ENCODE measurements around the gene NPAS2.

The NPAS2 gene

DNA sequence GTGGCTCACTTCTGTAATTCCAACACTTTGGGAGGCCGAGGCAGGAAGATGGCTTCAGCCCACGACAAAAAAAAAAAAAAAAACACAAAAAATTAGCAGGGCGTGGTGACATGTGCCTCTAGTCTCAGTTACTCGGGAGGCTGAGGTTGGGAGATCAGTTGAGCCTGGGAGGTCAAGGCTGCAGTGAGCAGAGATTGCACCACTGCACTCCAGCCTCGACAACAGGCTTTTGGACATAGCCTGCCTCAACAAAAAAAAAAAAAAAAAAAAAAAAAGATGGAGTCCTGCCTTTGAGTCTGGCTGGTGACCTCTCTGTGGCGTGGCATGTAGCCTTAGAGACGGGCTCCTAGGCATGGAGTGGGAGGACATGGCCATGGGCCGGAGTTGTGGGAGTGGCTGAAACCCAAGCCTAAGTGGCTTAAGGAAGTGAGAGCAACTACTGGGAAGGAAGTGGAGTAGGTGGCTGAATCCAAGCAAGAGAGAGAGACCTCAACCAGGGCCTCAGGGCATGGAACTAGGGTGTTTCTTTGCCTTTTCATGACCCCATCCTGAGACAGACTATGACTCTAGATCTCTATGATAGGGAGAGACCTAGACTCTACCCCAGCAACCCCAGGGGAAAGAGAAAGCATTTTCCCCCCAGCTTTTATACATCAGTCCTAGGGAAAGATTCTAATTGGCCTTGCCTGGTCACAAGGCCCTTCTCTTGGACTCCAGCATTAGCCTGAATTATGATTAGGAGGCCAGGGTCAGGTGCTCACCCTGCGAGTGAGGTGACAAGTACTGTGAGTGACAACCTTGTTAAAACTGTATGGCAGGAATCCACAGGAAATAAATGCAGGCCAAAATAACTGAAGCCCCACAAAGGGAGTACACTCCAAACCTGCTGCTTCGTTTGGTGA lies 34.2 kb downstream of the NPAS2 start:
- DNase-seq: no peak

GRCh38 chr2:100855084-100855483 lies 35.1 kb downstream of the NPAS2 start:
- no peak for DNase-seq

GRCh38 chr2:100855606-100856005 lies 35.7 kb downstream of the NPAS2 start:
- DNase-seq: no peak

- no peak for DNase-seq
Observed at GRCh38 chr2:100856732-100857131, 36.8 kb downstream of the NPAS2 start.

DNA sequence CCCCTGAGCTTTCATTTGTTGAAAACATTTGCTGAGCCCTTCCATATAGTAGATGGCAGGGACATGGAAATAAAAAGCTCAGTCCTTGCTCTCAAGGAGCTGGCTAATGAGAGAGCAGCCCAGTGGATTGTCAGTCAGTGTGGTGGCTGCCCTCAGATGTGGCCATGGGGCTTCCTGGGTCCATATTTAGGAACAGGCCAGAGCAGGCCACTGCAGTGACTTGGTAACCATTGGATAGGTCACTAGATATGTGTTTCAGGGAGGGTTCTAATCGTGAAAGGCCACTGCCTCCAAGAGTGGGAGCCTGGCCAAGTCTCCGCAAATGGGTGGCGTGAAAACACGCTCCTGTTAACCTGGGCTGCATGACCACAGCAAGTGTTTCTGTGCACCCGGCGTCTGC lies 37.4 kb downstream of the NPAS2 start:
- no peak for DNase-seq

- no peak for DNase-seq
Observed at GRCh38 chr2:100857915-100858314, 38.0 kb downstream of the NPAS2 start.

DNA sequence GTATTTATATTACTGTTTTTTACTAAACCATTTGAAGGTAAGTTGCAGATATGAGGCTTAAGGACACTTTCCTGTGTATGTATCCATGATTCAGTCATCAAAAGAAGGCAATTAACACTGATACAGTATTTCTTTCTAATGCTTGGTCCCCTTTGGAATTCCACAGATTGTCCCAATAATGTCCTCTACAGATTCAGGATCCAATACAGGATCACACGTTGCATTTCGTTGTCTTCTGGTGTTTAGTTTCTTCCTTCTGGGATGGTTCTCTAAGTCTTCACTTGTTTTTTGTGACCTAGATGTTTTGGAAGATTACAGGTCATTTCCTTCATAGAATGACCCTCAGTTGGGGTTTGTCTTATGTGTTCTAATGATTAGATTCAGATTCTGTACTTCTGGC lies 40.0 kb downstream of the NPAS2 start:
- no peak for DNase-seq

DNA sequence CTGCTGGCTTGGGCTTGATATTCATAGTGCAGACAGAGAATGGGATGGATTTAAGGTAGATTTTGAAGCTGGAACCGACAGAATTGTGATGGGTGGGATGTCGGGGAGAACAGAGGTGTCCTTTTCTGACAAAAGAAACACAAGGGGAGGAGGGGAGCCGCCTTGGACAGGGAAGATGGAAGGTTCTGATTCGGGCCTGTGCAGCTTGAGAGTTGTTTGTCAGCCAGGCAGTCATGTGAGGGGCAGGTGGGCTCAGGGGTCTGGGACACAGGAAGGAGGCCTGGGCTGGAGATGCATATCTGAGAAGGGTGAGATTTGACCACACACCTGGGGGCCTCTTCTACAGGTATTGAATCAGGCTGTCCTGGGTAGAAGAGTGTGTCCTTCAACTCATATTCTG lies 41.4 kb downstream of the NPAS2 start:
- DNase-seq: no peak

DNA sequence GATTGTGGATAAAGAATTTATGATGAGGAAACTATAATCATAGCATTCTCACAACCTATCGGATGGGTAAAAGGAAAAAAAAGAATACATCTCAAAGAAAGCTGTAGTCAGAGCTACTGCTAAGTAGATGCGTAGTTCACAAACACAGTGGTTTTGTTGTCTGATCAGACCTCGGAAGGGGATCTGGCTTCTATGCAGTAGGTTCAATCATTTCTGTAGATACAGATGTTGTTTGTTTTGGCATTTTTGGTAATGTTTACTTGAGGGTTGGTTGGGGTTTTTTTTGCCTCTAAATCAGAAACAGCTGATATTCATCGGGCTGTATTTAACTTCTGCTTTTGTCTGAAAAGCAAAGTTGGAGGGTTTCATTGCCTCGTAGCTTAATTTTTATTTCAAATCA lies 42.1 kb downstream of the NPAS2 start:
- no peak for DNase-seq

- peak in 1 of 14 donors; percentile 32 for DNase-seq
Observed at GRCh38 chr2:100865816-100866460, 46.0 kb downstream of the NPAS2 start.

DNA sequence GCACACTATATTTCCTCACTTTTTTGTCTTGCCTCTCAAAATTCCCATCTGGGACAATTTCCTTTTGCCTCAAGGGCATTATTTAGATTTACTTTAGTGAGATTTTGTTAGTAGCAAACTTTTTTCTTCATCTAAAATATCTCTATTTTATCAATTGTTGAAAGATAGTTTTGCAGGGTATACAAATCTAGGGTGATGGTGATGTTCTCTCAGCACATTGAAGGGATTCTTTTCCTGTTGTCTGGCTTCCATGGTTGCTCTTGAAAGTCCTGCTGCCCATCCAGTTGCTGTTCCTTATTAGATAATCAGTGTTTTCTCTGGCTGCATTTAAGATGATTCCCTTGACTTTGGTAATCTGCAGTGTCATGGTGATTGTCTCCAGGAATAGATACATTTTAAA lies 48.1 kb downstream of the NPAS2 start:
- no peak for DNase-seq

GRCh38 chr2:100869120-100869519 lies 49.2 kb downstream of the NPAS2 start:
- DNase-seq: no peak

- DNase-seq: no peak
Observed at GRCh38 chr2:100870652-100871531, 51.0 kb downstream of the NPAS2 start.

GRCh38 chr2:100875516-100876230 lies 55.7 kb downstream of the NPAS2 start:
- no peak for DNase-seq

DNA sequence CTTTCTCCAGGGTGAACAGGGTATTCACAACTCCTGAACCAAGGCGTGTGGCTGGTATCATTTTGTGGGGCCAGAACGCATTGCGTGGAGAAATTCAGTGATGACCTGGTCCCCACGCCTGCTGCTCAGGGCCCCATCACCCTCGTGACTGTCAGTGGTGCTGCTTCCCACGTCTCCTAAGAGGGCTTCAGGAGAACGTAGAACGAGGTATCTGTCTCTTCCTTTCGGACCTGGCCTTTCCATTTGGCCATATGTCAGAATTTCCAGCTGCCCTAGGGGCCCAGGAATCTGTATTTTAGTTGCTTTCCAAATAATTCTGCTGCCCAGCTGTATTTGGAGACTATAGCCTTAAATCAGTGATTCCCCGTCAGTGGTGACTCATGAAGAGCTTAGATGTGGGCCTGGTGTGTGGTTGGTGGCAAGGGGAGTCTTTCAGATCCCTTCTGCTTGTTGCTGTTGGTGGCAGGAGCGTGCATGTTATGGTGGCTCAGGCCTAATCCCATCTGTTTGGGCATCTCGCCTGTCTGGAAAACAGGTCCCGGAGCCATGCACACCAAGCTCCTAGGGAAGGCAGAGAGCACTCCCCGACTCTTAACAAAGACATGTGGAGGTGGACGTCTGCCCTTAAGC lies 56.4 kb downstream of the NPAS2 start:
- no peak for DNase-seq

DNA sequence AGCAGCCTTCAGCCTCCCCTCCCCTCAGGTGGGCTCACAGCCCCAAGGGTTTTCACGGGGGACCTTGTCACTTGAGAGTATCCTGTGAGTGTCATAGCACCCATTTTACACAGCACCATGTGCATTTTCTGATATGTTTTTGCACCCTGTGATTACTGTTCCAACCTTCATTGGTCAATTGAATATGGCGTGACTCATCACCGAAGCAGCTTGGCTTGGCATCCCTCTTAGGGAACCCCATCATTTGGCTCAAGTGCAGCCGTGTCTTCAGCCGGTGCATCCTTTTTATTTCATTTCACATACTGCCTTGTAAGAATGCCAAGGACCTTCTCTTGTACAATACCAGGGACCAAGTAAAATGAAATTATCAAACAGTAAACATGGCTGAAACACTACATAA lies 57.6 kb downstream of the NPAS2 start:
- DNase-seq: no peak

- DNase-seq: peak in 3 of 14 donors; percentile 6 to 56 (median 17)
Observed at GRCh38 chr2:100878000-100878791, 58.3 kb downstream of the NPAS2 start.

- no peak for DNase-seq
Observed at GRCh38 chr2:100879296-100879695, 59.4 kb downstream of the NPAS2 start.

GRCh38 chr2:100880036-100880435 lies 60.1 kb downstream of the NPAS2 start:
- DNase-seq: no peak

DNA sequence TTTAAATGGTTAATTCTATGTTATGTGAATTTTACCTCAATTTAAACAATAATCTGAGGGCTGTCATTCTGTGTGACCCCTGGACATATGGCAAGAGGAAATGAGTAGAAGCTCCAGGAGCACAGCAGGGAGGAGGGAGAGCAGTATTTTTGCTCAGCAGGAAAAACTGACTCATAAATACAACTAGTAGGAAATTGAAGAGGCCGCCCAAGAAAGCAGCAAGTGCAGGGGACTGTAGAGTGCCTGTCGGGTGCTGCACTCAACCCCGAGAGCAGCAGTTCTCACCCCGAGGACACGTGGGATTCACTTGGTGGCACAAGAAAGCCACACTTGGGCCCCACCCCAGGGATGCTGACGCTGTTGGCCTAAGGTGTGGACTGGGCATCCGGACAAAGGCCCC lies 60.8 kb downstream of the NPAS2 start:
- DNase-seq: no peak
